Upper lobe of right lung (tissue), 1 donor: ENCODE measurements around the gene TAS1R2. TPM values are rescaled to one million over a fixed set of nuclear protein-coding genes. Genes with fewer than 3 reads are reported as not detected.

Source experiments
- ATAC-seq: fragments of 200-7000 bp; cut with Tn5 transposase; one replicate; pipeline ENCODE4 v1.9.1; 2020; ENCODE audit warnings: mild to moderate bottlenecking, moderate library complexity
- DNase-seq: peaks from one replicate; pipeline ENCODE4 v3.0.0-alpha.2; 2020
- H3K27ac ChIP-seq: fragments of 200-600 bp; one replicate; pipeline ENCODE4 v1.8.0; 2022
- H3K27me3 ChIP-seq: fragments of 200-600 bp; one replicate; pipeline ENCODE4 v1.8.0; 2022; ENCODE audit warnings: mild to moderate bottlenecking
- H3K36me3 ChIP-seq: fragments of 200-600 bp; one replicate; pipeline ENCODE4 v1.8.0; 2022
- H3K4me1 ChIP-seq: fragments of 200-600 bp; one replicate; pipeline ENCODE4 v1.8.0; 2022
- H3K4me3 ChIP-seq: fragments of 200-600 bp; one replicate; pipeline ENCODE4 v1.8.0; 2022; ENCODE audit warnings: mild to moderate bottlenecking
- H3K9me3 ChIP-seq: fragments of 200-600 bp; one replicate; pipeline ENCODE4 v1.8.0; 2022
- intact Hi-C: fragments of 100-400 bp; cut with DNase I; formaldehyde crosslinking; loops from one replicate; pipeline ENCODE4 v1.11.0; 2022
- microRNA-seq: library from miRNA; unstranded; fragments of <30 nt; microRNA quantifications from one replicate; pipeline ENCODE4 v1.2.0, GENCODE V29; 2020; ENCODE audit warnings: borderline microRNAs expressed
- total RNA-seq: library from RNA; stranded (reverse); fragmentation: NEBNext Ultra II Directional; extraction: Animal tissue kit (Norgen Biotek cat#: 25700); gene quantifications from one replicate; pipeline ENCODE4 v1.2.1, GENCODE V29; 2021
- TF ChIP-seq, protein P1 (sequence below): fragments of 200-600 bp; IDR thresholded peaks from one replicate; pipeline ENCODE4 v1.8.0; 2022; ENCODE audit warnings: antibody characterized with exemption
- donor health status: DM: no; HTN: yes; CAD: no; lungs with severe emphysema.

Gene TAS1R2
- total RNA-seq, 1 donor from 2014 or later = not detected

GRCh38 chr1:18795002-18795689, 64.3 kb downstream of the TAS1R2 start:
- H3K27ac ChIP-seq = no peak overlapping the region
- no peak overlapping the region for H3K4me3 ChIP-seq
- H3K4me1 ChIP-seq = no peaks in the 10 kb centered on the region
- peaks cover 21% of the 10 kb centered on the region for H3K27me3 ChIP-seq
- ATAC-seq (no peak), DNase-seq (no peak)
- TF ChIP-seq, protein P1, sequence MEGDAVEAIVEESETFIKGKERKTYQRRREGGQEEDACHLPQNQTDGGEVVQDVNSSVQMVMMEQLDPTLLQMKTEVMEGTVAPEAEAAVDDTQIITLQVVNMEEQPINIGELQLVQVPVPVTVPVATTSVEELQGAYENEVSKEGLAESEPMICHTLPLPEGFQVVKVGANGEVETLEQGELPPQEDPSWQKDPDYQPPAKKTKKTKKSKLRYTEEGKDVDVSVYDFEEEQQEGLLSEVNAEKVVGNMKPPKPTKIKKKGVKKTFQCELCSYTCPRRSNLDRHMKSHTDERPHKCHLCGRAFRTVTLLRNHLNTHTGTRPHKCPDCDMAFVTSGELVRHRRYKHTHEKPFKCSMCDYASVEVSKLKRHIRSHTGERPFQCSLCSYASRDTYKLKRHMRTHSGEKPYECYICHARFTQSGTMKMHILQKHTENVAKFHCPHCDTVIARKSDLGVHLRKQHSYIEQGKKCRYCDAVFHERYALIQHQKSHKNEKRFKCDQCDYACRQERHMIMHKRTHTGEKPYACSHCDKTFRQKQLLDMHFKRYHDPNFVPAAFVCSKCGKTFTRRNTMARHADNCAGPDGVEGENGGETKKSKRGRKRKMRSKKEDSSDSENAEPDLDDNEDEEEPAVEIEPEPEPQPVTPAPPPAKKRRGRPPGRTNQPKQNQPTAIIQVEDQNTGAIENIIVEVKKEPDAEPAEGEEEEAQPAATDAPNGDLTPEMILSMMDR = no peak
- H3K36me3 ChIP-seq = no peaks in the 10 kb centered on the region
- no peaks in the 10 kb centered on the region for H3K9me3 ChIP-seq
- intact Hi-C loops = no loop called here

DNA sequence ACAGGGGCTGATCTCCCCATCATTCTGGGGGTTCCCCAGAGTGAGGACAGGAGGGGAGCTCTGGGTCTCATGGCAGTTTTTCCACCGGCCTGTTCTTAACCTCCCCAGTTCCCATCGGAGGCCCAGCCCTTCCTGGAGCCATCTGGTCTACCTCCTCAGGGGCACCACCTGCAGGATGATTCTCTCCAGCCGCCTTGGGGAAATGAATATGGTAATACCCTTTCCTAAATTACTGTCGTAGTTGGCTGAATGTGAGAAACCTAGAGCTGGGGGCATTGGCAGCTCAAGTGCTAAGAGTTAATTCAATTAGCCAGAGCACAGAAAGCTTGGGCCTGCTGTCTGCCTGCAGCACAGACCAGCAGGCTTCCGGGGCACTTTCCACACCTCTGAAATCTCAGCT, 64.9 kb downstream of the TAS1R2 start:
- ATAC-seq = no peak
- Histone ChIP-seq H3K4me3 (no peak overlapping the region), H3K36me3 (no peaks in the 10 kb centered on the region), H3K4me1 (no peaks in the 10 kb centered on the region), H3K9me3 (no peaks in the 10 kb centered on the region), H3K27ac (no peak overlapping the region), H3K27me3 (peaks cover 21% of the 10 kb centered on the region)
- intact Hi-C loops = no loop called here
- DNase-seq = no peak
- TF ChIP-seq, protein P1 = no peak

DNA sequence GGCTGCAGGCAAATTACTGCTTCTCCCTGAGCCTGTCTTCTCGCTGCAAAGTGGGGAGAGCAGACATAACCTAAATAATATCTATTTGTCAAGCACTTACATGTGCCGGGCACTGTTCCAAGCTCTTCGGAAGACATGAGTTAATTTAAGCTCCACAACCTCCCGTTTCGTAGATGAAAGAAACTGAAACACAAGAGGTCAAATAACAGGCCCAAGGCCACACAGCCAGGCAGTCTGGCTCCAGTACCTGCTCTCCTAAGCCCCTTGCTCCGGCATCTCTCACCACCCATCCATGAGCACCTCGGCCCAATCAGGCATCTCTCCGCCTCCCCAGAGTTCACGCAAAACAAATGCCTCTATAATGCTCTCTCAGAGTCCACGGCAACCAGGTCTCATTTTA, 65.4 kb downstream of the TAS1R2 start:
- no peak for DNase-seq
- ATAC-seq = no peak
- Histone ChIP-seq H3K4me1 (no peaks in the 10 kb centered on the region), H3K27ac (no peak overlapping the region), H3K9me3 (no peaks in the 10 kb centered on the region), H3K36me3 (no peaks in the 10 kb centered on the region), H3K27me3 (peaks cover 21% of the 10 kb centered on the region), H3K4me3 (no peak overlapping the region)
- intact Hi-C loops = no loop called here
- TF ChIP-seq, protein P1 = no peak

GRCh38 chr1:18793164-18793563, 66.3 kb downstream of the TAS1R2 start:
- DNase-seq = no peak
- H3K27me3 ChIP-seq = peaks cover 21% of the 10 kb centered on the region

GRCh38 chr1:18792747-18793146, 66.7 kb downstream of the TAS1R2 start:
- H3K9me3 ChIP-seq = no peaks in the 10 kb centered on the region
- no peak for ATAC-seq
- H3K27ac ChIP-seq = no peak overlapping the region
- H3K27me3 ChIP-seq = peaks cover 21% of the 10 kb centered on the region
- no peak for DNase-seq
- H3K4me1 ChIP-seq = no peaks in the 10 kb centered on the region
- TF ChIP-seq, protein P1 = no peak
- intact Hi-C loops = no loop called here
- H3K4me3 ChIP-seq = no peak overlapping the region
- no peaks in the 10 kb centered on the region for H3K36me3 ChIP-seq

More at GRCh38 chr1:18793164-18793563, 66.3 kb downstream of the TAS1R2 start:
- intact Hi-C loops = no loop called here
- no peaks in the 10 kb centered on the region for H3K4me1 ChIP-seq
- peak; percentile 12 for ATAC-seq
- no peak overlapping the region for H3K4me3 ChIP-seq
- no peak overlapping the region for H3K27ac ChIP-seq
- H3K9me3 ChIP-seq = no peaks in the 10 kb centered on the region
- no peaks in the 10 kb centered on the region for H3K36me3 ChIP-seq
- TF ChIP-seq, protein P1 = no peak

Small RNAs within 50 kb of the gene (microRNA-seq; reads per million reads assigned to microRNA genes)
- gene MIR1290 (not detected), gene MIR4695 (not detected)

Other genes with a start within 250 kb of the TAS1R2 start
- not detected for gene PAX7, start 228.8 kb downstream of the TAS1R2 start, total RNA-seq
- gene ALDH4A1, start 42.9 kb upstream of the TAS1R2 start, total RNA-seq = 11.8 TPM
- 15.4 TPM for gene IFFO2, start 97.0 kb upstream of the TAS1R2 start, total RNA-seq